Spleen (tissue), 7 donors: ENCODE data around the gene NPIPB8.
"Not testable (repeated sequence)": the region's sequence is repeated elsewhere in the genome, so short reads cannot be mapped to it uniquely, and the experiment has no call there.

ENCODE experiments used
- POLR2A ChIP-seq, 3 donors: fragments of 450-650 bp; IDR thresholded peaks; one replicate each; pipeline ENCODE4 v1.5.1; 2017; ENCODE audit warnings: antibody characterized with exemption in 3 of 3, mild to moderate bottlenecking in 1 of 3
- POLR2AphosphoS5 ChIP-seq, 3 donors: sonication (generic); formaldehyde crosslinking; IDR thresholded peaks; one replicate each; pipeline ENCODE4 v1.5.1; 2017; ENCODE audit warnings: antibody characterized with exemption in 3 of 3
- TF ChIP-seq, protein P1 (sequence below), 11 experiments: fragments of 200-600 bp in 7 of 11; fragments of 450-650 bp in 4 of 11; sonication (generic) in 4 of 11; IDR thresholded peaks in 8 of 11; conservative IDR thresholded peaks in 3 of 11; 1 replicate in 7 of 11; 2 replicates in 4 of 11; pipeline versions ENCODE4 v1.4.0 to v1.8.0; 2016 to 2021; ENCODE audit warnings: antibody characterized with exemption in 11 of 11, inconsistent platforms in 4 of 11, mild to moderate bottlenecking in 1 of 11
- donor health status: DM: no; HTN: no; CAD: no; lungs with moderate emphysema.
- donor health status: DM: no; HTN: no; CAD: no.
- donor health status: DM: no; HTN: no; CAD: no.

DNA sequence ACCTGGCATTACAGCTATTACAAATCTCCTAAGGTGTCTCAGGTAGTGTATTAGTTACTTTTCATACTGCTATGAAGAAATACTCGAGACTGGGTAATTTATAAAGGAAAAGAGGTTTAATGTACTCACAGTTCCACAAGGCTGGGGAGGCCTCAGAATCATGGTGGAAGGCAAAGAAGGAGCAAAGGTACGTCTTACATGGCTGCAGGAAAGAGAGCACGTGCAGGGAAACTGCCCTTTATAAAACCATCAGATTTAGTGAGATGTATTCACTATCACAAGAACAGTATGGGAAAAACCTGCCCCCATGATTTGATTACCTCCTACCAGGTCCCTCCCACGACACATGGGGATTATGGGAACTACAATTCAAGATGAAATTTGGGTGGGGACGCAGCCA is 7.0 kb upstream of the NPIPB8 start:
- TF ChIP-seq, protein P1, sequence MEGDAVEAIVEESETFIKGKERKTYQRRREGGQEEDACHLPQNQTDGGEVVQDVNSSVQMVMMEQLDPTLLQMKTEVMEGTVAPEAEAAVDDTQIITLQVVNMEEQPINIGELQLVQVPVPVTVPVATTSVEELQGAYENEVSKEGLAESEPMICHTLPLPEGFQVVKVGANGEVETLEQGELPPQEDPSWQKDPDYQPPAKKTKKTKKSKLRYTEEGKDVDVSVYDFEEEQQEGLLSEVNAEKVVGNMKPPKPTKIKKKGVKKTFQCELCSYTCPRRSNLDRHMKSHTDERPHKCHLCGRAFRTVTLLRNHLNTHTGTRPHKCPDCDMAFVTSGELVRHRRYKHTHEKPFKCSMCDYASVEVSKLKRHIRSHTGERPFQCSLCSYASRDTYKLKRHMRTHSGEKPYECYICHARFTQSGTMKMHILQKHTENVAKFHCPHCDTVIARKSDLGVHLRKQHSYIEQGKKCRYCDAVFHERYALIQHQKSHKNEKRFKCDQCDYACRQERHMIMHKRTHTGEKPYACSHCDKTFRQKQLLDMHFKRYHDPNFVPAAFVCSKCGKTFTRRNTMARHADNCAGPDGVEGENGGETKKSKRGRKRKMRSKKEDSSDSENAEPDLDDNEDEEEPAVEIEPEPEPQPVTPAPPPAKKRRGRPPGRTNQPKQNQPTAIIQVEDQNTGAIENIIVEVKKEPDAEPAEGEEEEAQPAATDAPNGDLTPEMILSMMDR (IDR thresholded peaks at IDR 0.05 in 8 of 11, conservative IDR thresholded peaks at IDR 0.05 in 3 of 11) = not testable (repeated sequence)
- TF ChIP-seq POLR2A, POLR2AphosphoS5 (IDR thresholded peaks at IDR 0.05): not testable (repeated sequence)
